ENCODE data around the gene TSPAN7.

Gene TSPAN7

DNA sequence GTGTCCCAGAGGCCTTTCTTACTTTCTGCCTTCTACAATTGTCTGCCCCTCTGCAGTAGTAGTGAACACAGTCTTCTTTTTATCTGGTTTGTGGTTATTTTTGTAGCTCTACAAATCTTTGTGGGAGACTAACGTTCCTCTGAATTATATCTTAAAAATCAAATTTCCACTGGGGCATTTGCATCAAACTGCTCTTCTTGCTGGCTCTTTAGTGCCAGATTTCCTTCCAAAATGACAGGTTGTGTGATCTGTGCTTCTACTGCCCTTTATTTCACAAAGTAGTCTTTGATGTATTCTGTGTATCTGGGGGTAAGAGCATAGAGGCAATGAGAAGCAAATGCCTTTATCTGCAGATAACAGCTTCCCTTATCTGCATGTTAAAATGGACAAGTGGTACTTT lies 34.5 kb downstream of the TSPAN7 start:
- no peak for DNase-seq

DNA sequence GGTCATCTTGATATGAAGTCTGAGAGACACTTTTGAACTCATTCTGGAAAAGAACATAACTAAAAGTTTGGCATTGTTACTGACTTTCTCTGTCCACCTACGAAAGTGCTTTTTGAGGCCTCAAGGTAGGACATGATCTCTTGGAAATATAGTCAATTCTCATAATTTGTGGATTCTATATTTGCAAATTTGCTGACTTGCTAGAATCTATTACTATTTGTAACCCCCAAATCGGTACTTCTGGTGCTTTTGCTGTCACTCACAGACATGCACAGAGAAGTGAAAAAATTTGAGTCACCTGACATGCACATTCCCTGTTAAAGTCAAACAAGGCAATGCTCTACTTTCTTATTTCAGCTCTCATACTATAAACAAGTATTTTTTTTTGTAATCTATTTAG lies 35.6 kb downstream of the TSPAN7 start:
- no peak for DNase-seq

DNA sequence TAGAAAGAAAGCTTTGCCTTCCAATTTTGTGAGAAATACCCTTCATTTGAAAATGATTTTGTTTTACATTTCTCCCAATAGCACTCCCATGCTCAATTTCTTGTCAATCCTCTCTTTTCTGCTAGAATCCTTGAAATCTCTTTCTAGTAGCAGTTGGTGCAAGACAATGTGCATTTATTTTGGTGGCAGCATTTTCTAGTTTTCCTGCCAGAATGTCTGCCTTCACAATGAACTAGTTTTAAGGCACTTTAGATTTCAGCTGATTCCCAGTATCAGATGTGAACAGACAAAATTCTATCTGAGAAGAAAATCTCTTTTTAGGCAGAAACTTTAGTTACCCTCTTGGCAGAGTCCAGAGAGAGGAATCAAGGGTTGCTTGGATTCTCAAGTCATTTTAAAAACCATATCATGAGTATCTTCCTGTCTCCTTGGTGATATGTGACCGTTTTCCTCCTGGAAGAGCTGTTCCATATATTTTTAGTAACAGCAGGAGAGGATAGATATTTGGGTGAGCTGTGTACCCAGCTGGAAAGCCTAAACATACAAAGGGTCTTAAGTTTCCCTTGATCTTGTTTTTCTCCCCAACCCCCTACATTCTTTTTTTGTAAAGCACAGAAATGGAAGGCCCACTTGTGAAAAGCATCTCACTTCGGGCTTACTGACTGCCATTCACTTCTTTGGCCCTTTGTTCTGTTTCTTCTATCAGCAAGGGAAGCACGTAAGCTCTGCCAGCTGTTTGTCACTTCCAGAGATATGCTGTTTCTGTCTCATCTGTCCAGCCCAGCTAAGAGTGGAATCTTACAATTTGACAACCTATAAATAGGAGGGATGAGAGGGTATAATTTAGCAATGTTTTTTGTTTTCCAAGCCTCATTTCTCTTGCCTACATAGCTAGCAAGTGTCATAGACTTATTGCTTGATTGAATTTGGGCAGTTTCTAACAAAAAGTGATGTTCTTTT lies 38.7 kb downstream of the TSPAN7 start:
- no peak for DNase-seq

DNA sequence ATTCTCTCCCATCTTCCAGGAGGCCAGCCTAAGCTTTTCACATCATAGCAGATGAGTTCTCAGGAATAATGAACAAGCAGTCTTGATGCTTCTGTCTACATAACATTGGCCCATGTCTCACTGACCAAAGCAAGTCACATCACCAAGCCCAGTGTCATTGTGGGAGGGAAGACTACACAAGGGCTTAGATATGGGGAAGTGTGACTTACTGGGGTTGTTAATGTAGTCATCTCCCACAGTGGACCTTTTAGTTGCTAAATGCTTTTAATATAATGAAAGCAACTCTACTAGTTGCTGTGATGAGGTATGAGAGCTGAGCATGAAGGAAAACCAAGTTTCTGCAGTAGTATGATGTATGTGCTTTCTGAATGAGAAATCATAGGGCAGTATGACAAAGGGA lies 40.5 kb downstream of the TSPAN7 start:
- no peak for DNase-seq

DNA sequence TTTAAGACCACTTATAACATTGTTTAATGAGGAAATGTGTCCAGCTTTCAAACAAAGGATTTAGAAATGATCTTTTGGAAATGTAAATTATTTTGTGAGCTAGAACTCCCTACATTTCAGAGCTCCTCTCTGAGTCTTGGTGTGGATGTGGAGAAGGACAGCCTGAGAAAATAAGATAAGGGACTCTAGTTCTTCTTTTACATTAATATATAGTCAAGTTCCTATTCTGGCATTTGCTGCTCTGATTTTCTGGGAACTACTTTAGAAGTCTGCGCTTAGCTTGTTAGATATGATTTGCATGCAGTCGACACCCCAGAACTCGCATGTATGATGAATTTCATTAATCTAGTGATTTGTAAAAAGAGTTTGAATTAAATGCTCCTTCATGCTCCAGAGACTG lies 45.5 kb downstream of the TSPAN7 start:
- no peak for DNase-seq

DNA sequence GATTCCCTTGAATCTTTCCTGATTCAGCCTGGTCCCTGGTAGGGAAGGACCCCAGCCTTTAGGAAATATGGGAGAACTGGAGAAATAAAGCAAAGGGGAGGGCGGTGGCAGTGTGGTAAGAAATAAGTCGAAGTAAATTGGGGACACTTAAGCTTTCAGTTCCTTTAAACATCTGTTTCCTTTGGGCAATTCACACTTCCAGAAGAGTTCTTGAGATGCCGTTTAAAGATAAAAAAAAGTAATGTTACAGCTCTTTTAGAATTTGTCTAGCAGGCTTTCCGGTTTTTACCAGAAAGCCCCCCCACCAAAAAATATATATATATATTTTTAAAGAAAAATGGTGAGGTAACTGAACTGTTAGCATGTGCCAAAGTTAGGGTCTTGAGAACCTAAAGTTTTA lies 46.6 kb downstream of the TSPAN7 start:
- no peak for DNase-seq

DNA sequence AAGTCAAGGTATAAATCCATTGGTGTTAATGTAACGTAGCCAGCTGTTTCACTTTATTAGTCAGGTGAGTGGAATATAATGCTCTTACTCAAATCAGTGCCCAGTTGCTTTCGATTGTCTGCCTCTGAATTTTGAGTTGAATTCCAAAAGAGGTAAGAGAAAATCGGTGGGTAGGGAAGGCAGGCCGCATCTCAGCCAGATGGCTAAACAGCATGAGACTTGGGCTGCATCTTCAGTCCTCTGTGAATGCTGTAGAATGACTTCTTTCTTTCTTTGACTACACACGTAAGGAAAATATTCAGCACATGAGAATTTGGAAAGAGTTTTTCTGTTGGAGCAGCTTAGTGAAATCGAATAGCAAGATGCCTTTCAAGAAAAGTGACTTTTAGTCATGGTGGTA lies 49.5 kb downstream of the TSPAN7 start:
- DNase-seq: no peak

DNA sequence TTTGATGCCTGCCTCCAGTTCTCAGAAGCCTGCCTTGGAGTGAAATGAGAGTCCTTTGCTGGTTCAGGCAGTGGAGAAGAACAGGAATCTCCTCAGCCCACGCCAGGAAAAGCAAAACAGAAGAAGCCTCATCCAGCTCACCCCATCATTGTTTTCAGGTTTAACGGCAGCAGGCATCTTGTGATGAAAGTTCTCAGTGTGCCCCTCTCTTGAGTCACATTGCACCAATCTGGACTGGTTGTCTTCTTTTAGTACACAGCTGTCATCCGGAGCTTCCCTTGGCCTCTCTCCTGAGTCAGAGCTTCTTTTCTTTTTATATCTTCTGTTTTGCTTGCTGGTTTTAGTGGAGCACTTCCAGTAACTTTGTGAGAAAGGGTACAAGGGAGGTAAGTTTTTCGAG lies 50.9 kb downstream of the TSPAN7 start:
- DNase-seq: no peak

DNA sequence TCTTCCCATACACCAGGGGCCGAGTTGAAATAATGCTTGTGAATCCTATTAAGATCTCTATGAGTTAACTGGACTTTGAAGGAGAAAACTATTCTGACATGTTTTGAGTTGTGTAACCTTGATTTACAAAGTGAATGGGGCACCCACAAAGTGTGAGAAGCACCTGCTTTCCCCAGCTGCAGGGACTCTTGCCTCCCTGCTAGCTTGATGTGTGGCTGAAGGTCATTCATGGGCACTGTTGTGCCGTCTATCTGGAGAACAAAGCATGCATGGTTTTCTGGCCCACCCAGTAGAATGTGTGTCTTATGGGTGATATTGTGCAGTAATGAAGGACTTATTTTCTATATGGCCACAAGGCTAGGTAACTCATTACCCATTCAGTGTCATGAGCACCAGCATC lies 53.1 kb downstream of the TSPAN7 start:
- DNase-seq: no peak

DNA sequence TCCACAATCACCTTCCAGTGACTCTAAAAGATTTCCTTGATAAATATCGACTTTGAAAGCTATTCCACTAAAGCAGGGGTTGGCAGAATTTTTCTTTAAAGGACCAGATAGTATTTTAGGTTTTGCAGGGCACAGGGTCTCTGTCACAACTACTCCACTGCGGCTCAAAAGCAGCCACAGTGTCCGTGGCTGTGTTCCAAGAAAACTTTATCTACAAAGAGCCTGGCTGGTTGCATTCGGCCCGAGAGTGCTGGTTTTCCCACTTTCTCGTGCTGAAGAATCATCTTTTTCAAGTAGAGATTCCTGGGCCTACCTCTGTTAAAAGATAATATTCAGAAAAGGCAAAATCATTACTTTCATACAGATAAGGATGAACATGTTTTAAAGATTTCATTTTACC lies 55.6 kb downstream of the TSPAN7 start:
- DNase-seq: no peak

DNA sequence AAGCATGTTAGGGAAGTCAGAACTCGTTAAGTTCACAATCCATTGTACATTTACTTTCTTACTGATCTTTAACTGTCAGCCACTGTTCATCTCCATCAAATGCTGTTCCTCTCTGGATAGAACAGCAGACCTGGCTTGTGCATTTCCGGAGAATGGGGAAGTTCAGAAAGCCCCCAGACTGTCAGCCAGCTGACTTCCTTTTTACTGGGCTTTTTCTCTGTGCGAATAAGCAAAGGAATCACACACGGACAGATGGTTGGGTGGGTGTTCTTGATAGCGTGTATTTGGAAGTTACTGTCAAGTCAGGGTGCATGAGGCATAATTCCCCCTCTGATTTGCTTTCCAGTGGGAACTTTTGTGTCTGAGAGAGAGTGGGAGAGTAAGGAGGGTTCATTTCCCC lies 56.8 kb downstream of the TSPAN7 start:
- no peak for DNase-seq

DNA sequence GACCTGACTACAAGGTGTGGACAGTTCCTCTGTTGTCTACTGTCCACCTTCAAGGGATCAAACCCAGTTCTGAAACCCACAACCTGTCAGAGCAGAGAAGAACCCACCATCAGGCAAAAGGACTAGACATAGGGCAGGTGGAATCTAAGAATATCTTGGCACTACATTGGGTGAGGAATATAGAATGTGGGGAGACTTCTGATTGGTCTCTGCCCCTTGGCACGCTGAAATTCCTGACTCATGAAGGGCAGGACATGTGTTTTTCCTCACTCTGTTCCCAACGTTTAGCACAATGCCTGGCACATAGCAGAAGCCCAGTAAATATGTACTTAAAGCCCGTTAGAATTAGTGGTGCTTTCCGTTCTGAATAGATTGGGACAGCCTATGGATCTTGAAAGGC lies 59.3 kb downstream of the TSPAN7 start:
- DNase-seq: no peak

DNA sequence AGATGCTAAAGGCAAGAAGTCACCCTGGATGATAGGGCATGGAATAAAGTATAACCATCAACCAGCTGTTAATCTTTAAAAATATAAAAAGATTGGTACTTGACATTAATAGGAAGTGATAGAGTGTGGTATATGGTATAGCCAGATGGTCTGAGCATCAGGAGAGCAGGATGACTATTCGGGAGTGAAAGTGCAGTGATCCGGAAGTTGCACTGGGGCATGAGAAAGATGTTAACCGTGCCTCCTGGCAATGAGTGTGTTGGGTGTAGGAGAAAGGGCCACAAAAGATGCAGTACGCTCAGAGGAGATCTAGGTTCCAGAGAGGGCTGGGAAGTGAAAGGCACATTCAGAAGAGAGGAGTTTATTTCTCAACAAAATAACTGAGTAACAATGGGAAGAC lies 65.0 kb downstream of the TSPAN7 start:
- no peak for DNase-seq

DNA sequence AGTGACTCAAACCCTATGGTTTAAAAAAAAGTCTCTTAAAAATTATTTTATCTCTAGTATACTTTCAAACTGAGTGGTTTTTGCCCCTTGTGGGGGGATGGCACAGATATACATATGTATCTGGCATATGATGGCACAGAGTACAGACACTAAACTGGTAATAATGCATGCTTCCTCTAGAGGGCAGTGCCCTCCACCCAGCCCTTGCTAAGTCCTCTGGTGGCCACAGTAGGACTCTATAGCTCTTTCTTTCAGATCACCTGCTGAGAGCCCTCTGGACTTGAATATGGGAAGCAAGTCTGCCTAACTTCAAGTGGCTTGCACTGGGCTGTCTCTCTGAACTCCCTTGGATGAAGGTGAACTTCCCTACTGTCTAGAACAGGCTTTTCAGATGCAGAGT lies 66.3 kb downstream of the TSPAN7 start:
- no peak for DNase-seq

DNA sequence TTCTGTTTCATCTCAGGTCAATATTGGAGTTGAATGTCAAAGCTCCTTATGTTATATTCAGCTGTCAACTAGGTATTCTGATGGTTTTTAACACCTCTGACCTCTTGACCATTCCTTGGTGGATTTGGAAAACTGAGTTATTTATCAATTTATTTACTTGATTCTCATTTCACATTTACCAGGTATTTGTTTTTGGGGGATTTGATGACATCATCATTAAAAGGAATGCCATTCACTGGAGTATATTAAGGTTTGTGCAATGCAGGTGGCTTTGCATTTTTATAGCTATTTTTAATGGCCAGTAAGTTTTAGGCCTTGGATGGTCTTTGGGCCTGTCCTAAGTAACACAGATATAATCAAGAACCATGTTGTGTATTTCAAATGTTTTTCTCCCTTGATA lies 67.2 kb downstream of the TSPAN7 start:
- DNase-seq: no peak

DNA sequence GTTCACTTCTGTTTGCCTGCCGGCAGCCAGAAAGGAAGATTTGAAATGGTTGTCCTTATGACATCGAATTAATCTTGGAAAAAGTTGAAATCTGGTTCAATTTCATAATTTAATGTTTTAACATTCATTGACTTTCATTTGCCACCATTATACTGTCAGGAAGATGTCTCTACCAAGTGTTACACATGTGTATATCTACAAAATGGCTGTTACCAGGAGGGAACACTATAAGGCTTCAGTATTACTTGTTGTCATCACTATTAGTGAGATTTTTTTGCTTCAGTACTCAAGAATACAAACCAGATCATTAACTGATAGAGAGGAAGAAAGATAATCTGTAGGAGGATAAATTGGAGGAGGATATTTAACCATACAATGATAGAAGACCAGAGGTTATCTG lies 71.2 kb downstream of the TSPAN7 start:
- DNase-seq: no peak

DNA sequence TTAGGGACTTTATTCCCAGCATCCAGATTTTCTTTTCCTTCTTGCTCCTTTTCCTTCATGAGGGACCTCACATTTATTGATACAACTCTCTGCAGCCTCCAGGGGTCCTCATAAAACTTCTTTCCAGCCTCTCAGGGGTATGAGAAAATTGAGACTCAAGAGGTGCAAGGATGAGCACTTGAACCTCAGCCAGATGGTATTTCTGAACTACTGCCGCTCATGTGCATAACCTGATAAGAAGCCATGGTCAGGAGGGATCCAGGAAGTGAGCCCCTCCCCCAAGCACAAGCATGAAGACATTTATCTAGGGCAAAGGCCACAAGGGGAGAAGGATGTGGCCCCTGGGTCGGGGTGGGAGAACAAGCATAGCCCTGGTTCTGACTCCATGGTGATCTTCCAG lies 73.3 kb downstream of the TSPAN7 start:
- DNase-seq: no peak

DNA sequence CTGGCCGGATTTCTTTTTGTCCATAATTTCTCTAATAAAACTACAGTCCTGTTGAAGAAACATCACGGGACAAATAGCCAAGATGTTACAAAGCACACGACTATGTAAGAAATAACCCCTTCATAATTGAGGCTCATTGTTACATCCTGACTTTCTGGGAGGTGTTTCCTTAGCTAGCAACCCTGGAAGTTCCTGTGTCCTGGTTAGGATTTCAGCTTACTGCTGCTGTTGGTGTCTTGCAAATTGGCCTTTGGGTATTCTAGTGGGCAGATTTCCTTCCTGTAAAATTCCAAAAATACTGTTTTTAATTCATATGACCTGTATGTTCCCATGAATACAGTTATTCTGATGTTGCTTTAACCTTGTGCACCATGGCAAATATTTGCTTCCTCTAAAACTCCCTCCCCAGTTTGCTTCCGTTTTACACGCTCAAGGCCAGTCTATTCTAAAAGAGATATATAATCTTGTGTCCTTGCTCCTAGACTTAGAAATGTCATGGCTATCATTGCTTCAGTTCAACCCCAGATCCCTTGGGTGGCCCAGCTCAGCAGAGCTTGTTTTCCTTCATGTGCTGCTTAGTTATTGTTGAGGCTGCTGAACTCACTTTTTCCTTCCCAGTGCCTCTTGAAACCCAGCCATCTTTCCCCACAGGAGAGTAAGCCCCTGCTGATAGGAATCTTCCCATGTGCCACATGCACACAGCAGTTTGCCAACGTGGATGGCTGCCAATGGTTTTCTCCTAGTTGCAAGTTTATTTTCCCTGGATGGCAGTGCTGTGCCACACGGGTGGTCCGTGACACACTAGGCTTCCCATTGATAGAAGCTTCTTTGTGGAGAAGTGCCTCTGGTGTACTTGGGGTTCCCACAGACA lies 75.8 kb downstream of the TSPAN7 start:
- no peak for DNase-seq

DNA sequence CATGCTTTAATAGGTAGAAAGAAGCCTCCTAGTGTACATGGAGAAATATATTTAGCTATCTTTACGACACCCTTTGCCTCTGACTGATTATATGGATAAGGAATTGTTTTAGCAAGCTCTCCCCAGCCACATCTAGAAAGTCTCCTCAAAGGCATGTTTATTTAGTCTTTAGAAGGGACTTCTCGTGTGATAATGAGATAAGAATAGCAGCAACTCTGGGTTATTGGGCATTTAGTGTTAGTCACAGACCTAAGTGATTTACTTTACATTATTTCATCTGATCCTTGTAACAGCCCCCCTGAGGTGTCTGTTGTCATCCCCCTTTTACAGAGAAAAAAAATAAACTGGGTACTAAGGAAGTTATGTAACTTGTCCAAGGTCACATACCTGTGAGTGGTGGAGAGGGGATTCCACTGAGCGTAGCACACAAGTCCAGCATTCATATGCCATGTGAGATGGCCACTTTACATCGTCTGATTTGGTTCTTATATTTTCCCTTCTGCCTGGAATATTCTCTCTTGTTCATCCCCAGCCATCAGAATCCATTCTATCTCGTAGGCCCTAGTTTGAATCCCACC lies 77.7 kb downstream of the TSPAN7 start:
- no peak for DNase-seq

DNA sequence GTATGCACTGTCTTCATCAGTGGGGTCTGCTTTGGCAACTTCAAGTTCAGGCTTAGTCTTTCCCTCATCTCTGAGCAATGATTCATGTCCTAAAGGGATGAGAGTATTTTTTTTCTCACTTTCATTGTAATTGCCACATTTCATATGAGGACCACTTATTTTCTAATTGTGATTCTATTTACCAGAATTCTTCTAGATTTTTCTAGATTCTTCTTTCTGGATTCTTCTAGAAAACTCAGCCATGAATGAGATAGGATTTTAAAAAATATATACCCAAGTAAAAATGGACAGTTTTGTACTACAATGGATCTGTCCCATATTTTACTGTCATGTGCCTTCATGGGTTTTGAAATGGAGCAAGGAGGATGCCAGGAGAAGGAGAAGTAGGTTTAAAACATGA lies 78.4 kb downstream of the TSPAN7 start:
- no peak for DNase-seq

DNA sequence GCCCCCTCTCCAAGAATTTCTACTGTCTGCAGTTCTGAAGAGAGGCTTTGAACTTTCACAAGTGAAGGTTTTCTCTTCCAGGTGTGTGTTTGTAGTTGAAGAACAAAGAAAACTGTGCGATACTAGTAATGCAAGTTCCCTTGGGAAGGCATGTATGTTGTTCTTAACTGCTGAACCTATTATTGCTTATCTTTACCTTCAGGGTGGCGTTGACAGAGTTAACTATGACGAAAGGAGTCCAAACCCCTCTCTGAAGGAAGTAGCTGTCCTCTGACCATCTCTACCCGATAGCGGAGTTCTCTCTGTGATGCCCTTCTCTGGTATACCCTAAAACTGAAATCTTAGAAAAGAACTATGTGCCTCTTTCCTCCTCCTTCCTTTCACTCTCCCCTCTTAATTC lies 79.9 kb downstream of the TSPAN7 start:
- no peak for DNase-seq

DNA sequence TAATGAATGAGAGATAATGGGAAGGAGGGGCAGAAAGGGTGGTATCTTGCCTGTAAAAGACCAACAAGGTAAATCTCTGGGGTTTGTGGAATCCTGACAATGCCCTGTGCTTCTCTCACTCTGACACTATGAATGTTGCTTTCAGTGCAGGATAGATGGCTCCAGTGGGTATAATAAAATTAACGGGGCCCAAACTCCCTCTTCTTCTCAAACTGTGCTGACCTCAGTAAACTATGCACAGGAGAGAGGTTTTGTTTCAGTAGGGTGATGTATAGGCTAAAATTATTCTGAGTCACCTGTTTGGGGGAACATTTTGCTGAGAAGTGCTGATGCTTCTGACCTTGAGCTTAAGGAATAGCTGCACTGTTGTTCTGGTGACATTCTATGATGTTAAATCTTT lies 82.6 kb downstream of the TSPAN7 start:
- no peak for DNase-seq

DNA sequence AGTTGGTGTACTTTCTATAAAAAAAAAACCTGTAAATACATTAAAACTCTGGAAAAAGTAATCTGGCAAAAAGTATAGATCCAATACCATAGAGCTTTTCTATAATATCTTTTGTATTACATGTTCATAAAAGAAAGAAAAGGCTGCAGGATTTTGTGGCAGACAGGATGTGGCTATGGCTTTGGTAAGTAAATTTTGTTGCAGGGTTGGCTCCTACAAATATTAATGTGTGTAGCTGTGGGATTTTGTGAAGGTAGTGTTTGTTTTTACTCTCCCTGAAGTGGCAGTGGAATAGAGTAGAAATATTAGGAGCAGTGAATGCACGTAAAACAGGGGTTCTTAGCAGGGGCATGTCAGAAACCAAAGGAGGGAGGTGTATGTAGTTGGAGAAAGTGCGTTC lies 84.8 kb downstream of the TSPAN7 start:
- no peak for DNase-seq

DNA sequence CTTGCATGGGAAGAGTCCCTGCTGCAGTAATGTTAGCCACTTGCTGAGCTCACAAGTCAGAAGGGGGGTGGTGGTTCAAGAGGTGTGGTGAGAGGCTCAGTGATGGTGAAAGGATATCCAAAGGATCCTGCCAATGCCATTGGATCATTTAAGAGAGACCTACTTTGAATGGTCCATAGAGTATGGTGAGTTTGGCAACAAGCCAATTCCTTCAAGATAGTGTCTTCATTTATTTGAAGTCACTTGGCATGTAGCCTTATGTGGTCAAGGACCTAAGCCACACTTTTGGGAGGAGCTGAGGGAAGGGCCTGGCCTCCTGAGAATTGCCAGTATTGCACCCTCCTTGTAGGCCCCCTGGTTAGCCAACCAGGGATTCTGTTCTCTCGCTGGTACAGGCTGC lies 87.9 kb downstream of the TSPAN7 start:
- no peak for DNase-seq

Data from activated T-cell treated with anti-CD3 and anti-CD28 coated beads for 4 hours (primary cell).